ENCODE data around the gene NIPBL.
"Not testable (repeated sequence)": the region's sequence is repeated elsewhere in the genome, so short reads cannot be mapped to it uniquely, and the experiment has no call there.

The NIPBL gene

GRCh38 chr5:37071901-37072581 is 195.5 kb downstream of the NIPBL start:
- Mint-ChIP-seq H3K4me1 (no peaks in the 10 kb centered on the region), H3K9me3 (no peaks in the 10 kb centered on the region), H3K36me3 (ENCODE audit: low read depth) (no peaks in the 10 kb centered on the region), H3K27ac (no peak overlapping the region), H3K27me3 (ENCODE audit: low read depth, poor library complexity) (peaks cover 3% of the 10 kb centered on the region), H3K4me3 (no peak overlapping the region)
- TF ChIP-seq CTCF (IDR thresholded peaks at IDR 0.05) = no peak
- DNase-seq = no peak

GRCh38 chr5:37075399-37075950 is 198.9 kb downstream of the NIPBL start:
- Mint-ChIP-seq H3K9me3 (peaks cover 5% of the 10 kb centered on the region), H3K27me3 (ENCODE audit: low read depth, poor library complexity) (peaks cover 3% of the 10 kb centered on the region), H3K4me3 (no peak overlapping the region), H3K27ac (no peak overlapping the region), H3K4me1 (no peaks in the 10 kb centered on the region), H3K36me3 (ENCODE audit: low read depth) (peaks cover 19% of the 10 kb centered on the region)
- TF ChIP-seq CTCF (IDR thresholded peaks at IDR 0.05) = no peak
- no peak for DNase-seq

DNA sequence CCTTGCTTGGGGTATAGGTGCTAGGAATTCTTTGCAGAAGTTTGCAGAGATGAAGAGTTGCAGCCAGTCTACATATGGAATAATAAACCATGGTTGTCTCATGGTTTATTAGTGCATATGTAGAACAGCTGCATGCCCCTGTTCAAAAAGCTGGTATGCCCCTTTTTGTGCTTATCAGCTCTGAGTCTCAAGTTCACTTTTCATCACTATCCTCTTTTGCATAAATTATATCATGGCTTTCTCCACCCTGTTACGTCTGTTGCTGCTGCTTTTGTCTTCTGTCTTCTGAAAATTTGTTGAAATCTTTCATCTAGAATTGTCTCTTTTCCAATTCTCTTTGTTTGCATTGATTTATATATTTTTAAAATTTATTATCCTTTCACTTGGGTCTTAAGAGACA is 200.6 kb downstream of the NIPBL start:
- peaks cover 25% of the 10 kb centered on the region for H3K36me3 Mint-ChIP-seq (ENCODE audit: low read depth)
- DNase-seq = no peak
- H3K4me1 Mint-ChIP-seq = no peaks in the 10 kb centered on the region
- peaks cover 5% of the 10 kb centered on the region for H3K9me3 Mint-ChIP-seq
- peaks cover 3% of the 10 kb centered on the region for H3K27me3 Mint-ChIP-seq (ENCODE audit: low read depth, poor library complexity)
- no peak for TF ChIP-seq CTCF (IDR thresholded peaks at IDR 0.05)
- H3K27ac Mint-ChIP-seq = no peak overlapping the region
- H3K4me3 Mint-ChIP-seq = no peak overlapping the region

DNA sequence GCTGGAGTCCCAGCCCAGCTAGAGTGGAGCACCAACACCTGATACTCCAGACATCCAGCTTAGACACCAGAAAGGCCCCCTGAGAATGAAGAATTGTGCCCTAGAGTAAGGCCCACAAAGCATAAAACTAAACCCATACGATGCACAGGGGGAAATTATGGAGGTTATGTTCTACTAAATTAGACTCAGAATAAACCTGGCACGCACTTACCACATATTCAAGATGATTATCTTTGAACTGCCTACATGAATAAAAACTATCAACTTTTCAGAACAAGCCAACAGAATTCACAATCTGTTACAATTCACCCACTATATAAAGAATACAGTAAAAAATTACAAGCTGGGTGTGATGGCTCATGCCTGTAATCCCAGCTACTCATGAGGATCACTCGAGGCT is 204.1 kb downstream of the NIPBL start:
- Mint-ChIP-seq H3K9me3 (peaks cover 32% of the 10 kb centered on the region), H3K4me3 (no peak overlapping the region), H3K27ac (no peak overlapping the region), H3K36me3 (ENCODE audit: low read depth) (peaks cover 61% of the 10 kb centered on the region), H3K4me1 (no peaks in the 10 kb centered on the region), H3K27me3 (ENCODE audit: low read depth, poor library complexity) (peaks cover 5% of the 10 kb centered on the region)
- no peak for DNase-seq
- TF ChIP-seq CTCF (IDR thresholded peaks at IDR 0.05) = no peak

DNA sequence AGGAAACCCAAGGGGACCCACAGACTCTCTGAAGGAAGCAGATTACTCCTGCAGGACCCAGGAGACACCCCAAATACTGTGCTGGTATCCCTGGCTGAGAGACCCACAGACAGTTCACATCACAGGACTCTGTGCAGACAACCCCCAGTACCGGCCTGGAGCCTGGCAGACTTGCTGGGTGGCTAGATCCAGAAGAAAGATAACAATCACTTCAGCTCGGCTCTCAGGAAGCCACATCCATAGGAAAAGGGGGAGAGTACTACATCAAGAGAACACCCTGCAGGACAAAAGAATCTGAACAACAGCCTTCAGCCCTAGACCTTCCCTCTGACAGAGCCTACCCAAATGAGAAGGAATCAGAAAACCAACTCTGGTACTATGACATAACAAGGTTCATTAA is 206.4 kb downstream of the NIPBL start:
- H3K27ac Mint-ChIP-seq; H3K27me3 Mint-ChIP-seq (ENCODE audit: low read depth, poor library complexity); H3K4me3 Mint-ChIP-seq; DNase-seq; H3K4me1 Mint-ChIP-seq: not testable (repeated sequence)
- peaks cover 81% of the 10 kb centered on the region for H3K36me3 Mint-ChIP-seq (ENCODE audit: low read depth)
- H3K9me3 Mint-ChIP-seq = peaks cover 55% of the 10 kb centered on the region

- H3K27me3 Mint-ChIP-seq (ENCODE audit: low read depth, poor library complexity); H3K4me1 Mint-ChIP-seq; DNase-seq; H3K4me3 Mint-ChIP-seq; H3K27ac Mint-ChIP-seq: not testable (repeated sequence)
- Mint-ChIP-seq H3K36me3 (ENCODE audit: low read depth) (peaks cover 89% of the 10 kb centered on the region), H3K9me3 (peaks cover 81% of the 10 kb centered on the region)
Observed at GRCh38 chr5:37086026-37086425, 209.5 kb downstream of the NIPBL start.
